NCI-H460 (cell line): ENCODE data around the gene LNPK. TPM values are rescaled to one million over a fixed set of nuclear protein-coding genes. Genes with fewer than 3 reads are reported as not detected.
"Not testable (repeated sequence)": the region's sequence is repeated elsewhere in the genome, so short reads cannot be mapped to it uniquely, and the experiment has no call there.

ENCODE experiments used
- DNase-seq: peaks from one replicate; pipeline ENCODE4 v3.0.0-alpha.2; 2016; ENCODE audit warnings: low read depth; ENCODE audit errors: extremely low read depth
- total RNA-seq: library from RNA; depleted of rRNA; stranded (reverse); fragments of >200 nt; shearing (Covaris generic); gene quantifications from 2 replicates; pipeline ENCODE4 v1.2.3, GENCODE V29; 2014

The LNPK gene
- total RNA-seq, 1 experiment from 2014 or later = 24.0 TPM

DNA sequence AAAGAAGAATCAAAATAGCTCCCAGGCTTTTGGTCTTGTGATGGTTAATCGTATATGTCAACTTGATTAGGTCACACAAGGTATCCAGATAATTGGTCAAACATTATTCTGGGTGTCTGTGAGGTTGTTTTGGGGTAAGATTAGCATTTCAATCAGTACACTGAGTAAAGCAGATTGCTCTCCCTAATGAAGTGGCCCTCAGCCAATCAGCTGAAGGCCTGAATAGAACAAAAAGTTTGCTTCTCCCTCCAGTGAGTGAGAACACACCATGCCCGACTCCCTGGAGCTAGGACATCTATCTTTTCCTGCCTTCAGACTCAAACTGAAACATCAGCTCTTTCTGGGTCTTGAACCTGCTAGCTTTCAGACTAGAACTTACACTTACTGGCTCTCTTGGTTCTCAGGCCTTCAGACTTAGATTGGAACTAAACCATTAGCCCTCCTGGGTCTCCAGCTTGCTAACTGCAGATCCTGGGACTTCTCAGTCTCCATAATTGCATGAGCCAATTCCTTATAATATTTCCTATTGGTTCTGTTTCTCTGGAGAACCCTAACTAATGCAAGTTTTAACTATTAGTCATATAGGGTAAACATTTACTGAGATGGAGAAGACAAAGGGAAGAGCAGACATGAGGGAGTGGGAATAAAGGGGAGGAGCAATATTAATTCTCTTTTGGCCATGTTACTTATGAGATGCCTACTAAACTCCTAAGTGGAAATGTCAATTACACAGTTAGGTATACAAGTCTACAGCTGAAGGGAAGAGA lies 25.5 kb downstream of the LNPK start:
- no peak for DNase-seq

DNA sequence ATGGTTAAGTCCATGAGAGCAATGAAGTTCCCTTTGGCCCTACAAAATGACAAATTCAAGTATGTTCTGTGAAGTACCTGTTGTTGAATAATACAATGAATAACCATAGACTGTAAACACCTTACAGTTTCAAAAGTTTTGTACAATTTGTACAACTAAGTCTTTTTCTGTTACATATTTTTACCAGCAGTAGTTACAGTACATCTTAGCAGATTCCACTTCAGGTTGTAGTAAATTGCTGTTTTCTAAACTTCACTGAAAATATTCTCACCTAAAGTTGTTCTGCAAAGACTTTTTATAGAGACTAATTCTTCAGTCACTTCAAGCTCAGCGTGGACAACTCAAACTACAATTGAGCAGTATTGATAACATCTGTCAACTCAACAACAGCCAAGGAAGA lies 28.7 kb downstream of the LNPK start:
- DNase-seq = no peak

DNA sequence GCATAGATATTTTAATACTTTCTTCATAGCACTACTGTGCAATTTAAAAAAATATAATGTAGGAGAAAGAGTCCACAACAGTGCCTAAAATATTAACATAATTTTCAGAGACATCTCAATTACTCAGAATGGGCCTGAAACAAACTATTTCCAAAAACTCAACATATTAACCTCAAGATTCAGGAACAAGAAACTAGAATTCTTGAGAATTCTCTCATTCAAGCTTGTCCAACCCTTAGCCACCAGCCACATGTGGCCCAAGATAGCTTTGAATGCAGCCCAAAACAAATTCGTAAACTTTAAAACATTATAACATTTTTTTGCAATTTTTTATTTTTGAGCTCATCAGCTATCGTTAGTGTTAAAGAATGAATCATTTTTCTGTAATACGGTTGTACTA lies 35.2 kb downstream of the LNPK start:
- no peak for DNase-seq

DNA sequence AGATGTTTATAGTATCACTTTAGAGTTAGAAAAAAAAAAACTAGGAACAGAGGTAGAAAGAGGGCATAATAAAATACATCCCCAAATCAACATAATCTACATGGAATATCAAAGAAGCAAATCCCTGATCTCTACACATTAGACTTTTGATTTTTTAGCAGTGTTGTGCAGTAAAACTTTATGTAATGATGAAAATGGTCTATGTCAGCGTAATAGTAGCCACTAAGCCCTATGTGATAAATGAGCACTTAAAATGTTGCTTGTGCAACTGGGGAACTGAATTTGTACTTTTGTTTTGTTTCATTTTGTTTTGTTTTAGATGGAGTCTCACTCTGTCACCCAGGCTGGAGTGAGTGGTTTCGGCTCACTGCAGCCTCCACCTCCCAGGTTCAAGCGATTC lies 36.3 kb downstream of the LNPK start:
- no peak for DNase-seq

DNA sequence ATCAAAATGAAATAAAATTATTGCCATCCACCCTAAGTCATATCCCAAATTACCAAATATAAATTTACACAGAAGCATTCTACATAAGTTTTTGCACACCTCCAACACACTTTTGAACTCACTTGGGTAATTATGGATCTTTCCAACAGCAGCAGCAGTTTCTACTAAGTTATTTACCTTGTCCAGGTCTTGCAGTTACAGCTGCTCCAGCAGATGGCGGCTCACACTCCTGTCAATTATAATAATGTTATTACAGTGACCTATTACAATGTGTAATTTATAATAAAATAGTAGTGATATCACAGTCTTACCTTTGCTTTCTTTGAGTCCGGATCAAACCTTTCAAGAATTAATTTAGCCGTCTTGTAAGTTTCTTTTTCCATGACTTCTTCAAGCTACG lies 37.9 kb downstream of the LNPK start:
- DNase-seq = no peak

DNA sequence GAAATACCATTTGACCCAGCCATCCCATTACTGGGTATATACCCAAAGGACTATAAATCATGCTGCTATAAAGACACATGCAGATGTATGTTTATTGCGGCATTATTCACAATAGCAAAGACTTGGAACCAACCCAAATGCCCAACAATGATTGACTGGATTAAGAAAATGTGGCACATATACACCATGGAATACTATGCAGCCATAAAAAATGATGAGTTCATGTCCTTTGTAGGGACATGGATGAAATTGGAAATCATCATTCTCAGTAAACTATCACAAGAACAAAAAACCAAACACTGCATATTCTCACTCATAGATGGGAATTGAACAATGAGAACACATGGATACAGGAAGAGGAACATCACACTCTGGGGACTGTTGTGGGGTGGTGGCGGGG lies 38.9 kb downstream of the LNPK start:
- not testable (repeated sequence) for DNase-seq

DNA sequence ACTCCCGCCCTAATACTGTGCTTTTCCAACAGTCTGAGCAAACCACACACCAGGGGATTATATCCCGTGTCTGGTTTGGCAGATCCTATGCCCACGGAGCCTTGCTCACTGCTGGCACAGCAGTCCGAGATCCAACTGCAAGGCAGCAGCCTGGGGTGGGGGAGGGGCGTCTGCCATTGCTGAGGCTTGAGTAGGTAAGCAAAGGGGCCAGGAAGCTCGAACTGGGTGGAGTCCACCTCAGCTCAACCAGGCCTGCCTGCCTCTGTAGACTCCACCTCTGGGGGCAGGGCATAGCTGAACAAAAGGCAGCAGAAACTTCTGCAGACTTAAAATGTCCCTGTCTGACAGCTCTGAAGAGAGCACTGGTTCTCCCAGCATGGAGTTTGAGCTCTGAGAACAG lies 44.2 kb downstream of the LNPK start:
- DNase-seq = no peak

DNA sequence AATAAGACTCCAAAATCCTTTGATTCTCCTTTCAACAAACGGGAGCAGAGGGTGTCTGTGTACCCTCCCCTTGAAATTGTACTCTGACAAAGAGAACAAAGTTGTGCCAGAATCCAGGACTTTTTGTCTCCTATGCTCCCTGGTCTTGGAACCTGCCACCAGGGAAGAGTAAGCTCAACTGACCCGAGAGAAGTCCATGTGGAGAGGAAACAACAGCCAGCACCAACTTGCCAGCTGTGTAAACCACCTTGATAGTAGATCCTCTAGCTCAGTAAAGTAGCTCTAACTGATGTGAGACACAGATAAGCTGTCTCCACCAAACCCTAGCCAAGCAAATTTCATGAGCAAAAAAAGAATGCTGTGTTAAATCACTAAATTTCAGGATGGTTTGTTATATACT lies 46.9 kb downstream of the LNPK start:
- DNase-seq = no peak

DNA sequence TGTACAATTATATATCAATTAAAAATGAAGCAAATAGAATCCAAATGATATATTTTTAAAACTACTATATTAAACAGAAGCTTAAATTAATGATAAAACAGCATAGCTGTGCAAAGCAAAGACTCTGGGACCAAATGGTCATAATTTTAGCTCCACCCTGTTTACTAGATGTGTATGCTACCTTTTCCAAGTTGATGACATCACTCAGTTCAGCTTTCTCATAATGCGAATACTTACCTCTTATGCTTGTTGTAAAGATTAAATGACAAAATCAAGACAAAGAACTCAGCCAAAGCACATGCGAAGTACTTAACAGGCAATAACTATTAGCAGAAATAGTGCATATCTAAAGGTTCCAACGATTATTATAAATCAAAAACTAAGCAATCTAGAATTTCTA lies 51.6 kb downstream of the LNPK start:
- no peak for DNase-seq

DNA sequence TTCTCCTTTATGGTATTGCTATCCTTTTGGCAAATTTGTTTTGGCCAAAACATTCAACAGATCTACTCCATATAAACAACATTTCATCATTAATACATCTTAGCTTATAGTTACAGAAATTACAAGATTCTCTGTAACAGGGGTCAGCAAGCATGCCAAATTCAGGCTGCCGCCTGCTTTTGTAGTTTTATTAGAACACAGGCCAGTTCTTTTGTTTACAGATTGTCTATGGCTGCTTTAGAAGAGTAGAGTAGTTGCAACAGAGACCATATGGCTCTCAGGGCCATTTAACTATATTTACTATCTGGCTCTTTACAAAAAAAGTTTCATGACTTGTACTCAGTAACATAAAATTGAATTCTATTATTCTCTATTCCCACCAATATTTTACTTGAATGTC lies 53.9 kb downstream of the LNPK start:
- DNase-seq = no peak

DNA sequence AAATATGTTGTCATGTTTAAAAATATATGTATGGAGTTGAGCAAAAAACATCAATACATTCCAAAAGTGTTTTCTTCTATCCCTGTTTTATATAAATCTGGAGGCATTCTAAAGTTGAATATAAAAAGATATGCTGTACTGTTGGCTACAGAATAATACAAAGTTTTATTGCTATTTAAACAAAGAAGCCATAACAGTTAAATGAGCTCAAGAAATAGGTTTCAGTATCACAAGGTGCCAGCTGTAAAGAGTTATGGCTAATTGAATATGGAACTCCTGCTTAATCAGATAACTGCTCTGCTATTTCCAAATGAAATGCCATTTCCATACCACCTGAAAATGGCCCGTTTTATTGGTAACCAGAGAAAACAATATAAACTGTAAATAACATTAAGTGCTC lies 55.0 kb downstream of the LNPK start:
- DNase-seq = no peak

DNA sequence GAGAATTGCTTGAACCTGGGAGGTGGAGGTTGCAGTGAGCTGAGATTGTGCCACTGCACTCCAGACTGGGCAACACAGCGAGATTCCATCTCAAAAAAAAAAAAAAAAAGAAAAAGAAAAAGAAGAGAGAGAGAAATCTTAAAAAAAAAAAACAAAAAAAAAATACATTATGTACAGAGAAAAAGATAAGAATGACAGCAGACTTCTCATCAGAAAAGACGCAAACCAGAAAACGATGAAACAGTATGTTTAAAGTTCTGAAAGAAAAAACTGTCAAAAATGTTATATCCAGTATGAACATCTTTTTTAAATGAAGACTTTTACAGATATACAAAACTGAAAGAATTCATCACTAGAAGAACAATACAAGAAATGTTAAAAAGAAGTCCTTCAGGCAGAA lies 60.4 kb downstream of the LNPK start:
- no peak for DNase-seq

DNA sequence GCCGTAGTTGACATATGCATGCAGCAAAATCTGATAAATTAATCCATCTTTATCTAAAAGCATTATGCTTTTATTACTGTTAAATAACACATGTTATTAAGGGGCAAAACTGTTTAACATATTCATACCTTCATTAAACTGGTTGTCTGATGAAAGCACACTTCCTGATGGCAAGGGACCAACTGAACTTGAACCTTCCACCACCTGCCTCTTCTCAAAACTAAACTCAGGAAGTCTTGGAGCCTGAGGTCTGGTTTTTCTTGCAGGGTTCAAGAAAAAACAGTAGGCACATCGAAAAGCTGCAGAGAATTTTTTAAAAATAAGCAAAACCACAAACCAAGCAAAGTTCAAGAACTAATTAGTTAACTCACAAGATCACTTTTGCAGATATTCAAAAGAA lies 64.9 kb downstream of the LNPK start:
- DNase-seq = no peak

DNA sequence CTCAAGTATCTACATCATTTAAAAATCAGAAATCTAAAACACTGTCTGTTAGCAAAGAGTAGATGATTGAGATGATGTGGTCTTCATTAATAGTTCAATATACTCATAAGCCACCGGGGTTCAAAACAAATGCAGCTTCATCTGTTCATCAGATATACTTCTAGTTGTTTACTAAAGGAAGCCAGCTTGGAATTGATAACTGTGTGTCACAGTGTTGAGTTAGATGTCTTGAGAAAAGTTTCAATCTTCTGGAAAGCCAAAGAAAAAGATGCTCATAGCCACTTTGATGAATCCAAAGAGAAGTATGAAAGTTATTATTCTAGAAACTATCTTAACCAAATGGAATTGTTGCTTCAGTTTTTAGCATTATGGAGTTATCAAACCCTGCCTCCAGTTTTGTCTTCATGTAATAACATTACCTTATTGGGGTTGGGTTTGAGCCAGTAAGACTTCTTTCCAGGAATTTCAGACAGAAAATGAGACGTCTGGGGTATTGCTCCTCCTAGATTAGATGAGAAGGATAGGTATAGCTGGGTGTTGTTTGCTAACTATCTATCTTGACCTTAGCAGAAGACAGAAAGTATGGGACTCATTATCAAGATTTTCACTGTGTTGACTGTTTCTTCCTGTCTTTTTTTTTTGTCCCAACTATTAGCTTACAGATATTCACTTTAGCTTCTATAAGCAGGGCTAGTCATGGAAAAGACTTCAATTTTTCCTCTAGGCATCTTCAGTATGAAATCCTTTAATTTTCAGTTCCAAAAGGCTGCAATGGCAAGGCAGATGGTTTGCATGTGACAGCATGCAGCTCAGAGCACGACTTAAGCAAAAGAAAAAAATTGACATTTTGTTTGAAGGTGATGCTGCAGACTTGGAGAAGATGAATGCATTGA lies 66.5 kb downstream of the LNPK start:
- no peak for DNase-seq

DNA sequence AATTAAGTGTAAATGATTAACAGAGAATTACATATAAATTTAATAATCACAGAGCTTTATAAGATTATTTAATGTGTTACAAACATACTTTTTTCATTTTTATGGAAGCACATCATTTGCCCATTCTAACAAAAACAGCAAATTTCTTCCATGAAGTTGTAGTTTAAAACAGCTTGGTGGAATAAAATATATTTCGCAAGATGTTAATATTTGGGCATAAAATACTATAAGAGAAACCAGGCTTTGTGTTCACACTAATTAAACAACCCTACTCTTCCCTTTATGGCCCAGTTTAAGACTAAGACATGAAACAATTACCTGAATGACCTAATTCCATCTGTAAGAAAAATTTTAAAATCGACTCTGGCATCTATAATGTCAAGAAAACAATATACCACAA lies 69.4 kb downstream of the LNPK start:
- DNase-seq = no peak

DNA sequence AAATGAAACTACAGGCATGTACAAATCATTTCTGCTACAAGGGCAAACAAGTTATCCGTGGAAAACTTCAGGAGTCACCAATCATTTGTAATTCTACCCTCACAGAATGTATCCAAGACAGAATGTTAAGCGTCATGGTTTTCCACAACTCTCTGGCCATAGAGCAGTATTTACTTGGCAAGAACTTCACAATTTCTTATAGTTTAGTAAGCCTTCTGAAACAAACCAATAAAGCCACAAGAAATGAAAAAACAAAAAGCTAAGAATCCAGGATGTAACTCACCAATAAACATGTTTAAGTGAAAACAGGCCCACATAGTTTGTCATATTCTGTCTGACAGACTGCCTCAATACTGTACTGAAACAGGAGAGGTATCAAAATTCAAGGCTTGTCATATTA lies 70.3 kb downstream of the LNPK start:
- DNase-seq = no peak

DNA sequence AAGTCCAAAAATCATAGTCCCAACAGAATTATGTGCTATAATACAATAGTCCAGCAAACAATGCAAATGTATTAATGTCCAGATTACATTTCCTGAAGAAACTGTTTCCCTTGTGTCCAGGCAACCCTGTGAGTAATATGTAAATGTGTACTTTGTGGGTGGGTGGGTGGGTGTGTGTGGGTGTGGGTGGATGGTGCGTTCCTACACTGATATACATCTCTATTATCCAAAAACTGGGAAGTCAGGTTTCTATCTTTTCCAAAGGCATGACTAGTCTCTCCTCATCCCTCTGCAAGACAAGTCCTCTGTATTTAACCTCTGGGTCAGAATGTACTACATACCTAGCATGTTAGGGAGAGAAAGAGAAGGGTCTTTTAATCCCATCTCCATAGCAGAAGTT lies 71.6 kb downstream of the LNPK start:
- no peak for DNase-seq

DNA sequence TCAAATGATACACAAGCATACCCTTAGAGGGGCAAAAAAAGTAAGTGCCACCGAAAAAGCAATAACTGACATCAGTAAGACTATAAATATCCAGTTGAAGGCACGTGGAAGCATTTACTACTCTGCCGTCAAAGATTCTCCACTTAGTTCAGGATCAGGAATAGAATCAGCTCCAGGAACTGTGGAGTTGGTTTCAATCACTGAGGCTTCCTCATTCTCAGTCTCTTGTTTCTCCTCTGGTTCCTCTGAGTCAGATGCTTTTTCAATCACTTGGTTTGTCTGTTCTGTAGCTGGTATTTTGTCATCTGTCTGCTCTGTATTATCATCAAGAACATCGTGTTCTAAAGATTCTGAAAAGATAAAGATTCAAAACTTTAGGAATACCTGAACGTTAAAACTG lies 72.2 kb downstream of the LNPK start:
- DNase-seq = no peak

DNA sequence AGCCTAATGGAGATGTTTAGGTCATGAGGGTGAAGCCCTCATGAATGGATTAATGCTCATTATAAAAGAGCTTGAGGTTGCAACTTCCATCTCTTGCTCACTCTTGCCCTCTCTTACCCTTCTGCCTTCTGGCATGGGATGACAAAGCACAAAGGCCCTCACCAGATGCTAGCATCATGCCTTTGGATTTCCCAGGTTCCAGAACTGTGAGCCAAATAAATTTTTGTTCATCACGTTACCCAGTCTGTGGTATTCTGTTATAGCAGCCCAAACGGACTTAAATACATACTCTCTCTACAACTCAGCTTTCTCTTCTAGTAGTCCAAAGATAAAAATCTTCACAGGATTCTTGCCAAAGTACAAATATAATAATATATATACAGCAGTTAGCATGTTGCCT lies 75.8 kb downstream of the LNPK start:
- no peak for DNase-seq

DNA sequence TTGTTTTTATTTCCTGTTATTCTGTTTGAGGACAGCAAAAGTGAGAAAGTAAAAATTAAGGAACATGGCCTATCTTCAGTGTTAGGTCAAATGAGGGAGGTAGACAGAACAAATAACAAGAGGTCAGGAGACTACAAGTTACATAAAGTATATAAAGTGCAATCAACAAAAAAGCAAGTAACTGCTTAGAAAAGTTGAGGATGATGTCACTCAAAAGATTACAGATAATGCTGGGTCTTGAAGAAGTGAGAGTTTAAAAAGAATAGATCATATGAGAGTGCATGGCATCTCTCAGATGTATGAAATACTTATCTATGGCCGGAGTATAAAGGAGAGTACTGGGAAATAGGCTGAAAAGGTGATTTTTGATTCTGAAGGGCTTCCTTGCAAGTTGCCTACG lies 79.9 kb downstream of the LNPK start:
- no peak for DNase-seq

DNA sequence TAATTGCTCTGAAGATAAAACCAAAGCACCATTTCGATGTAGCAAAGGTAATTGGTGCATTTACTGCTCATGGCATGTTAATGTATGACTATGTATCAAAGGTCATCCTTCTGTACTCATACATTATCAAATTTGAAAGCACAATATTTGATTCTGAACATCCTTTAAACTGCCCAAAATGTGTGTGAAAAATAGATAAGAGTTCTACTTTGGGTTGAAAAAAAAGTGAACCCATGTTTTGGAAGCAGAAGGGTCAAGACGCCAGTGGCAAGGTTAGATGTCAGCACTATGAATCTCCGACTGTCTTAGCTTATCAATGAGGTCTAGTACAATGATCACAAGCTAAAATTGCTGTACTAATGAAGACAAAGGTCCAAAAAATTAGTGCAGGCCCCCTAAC lies 83.1 kb downstream of the LNPK start:
- DNase-seq = no peak

DNA sequence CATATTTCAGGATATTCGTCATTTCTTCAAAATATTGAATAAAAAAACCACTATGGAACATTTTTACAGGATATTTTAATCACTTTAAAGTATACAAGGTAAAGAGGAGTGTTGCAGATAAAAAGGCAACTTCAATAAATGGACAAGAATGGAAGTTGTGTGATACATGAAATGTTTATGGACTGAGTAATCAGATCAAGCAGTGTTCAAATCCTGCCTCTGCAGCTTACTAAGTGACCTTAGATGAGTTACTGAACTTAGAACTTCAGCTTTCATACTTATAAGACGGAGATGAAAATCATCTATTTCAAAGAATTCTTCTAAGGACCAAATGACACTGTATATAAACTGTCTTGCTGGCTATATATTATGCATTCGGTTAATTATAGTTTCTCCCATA lies 87.2 kb downstream of the LNPK start:
- no peak for DNase-seq
